Spleen (tissue), 7 donors: Measurements from ENCODE around the gene POU2AF2.
"Not testable (repeated sequence)": the region's sequence is repeated elsewhere in the genome, so short reads cannot be mapped to it uniquely, and the experiment has no call there.

Source experiments
- POLR2A ChIP-seq, 3 donors: fragments of 450-650 bp; IDR thresholded peaks; one replicate each; pipeline ENCODE4 v1.5.1; 2017; ENCODE audit warnings: antibody characterized with exemption in 3 of 3, mild to moderate bottlenecking in 1 of 3
- TF ChIP-seq, protein P1 (sequence below), 11 experiments: fragments of 200-600 bp in 7 of 11; fragments of 450-650 bp in 4 of 11; sonication (generic) in 4 of 11; IDR thresholded peaks in 8 of 11; conservative IDR thresholded peaks in 3 of 11; 1 replicate in 7 of 11; 2 replicates in 4 of 11; pipeline versions ENCODE4 v1.4.0 to v1.8.0; 2016 to 2021; ENCODE audit warnings: antibody characterized with exemption in 11 of 11, inconsistent platforms in 4 of 11, mild to moderate bottlenecking in 1 of 11
- donor health status: DM: no; HTN: no; CAD: no; lungs with moderate emphysema.
- donor health status: DM: no; HTN: no; CAD: no.
- donor health status: DM: no; HTN: no; CAD: no.

DNA sequence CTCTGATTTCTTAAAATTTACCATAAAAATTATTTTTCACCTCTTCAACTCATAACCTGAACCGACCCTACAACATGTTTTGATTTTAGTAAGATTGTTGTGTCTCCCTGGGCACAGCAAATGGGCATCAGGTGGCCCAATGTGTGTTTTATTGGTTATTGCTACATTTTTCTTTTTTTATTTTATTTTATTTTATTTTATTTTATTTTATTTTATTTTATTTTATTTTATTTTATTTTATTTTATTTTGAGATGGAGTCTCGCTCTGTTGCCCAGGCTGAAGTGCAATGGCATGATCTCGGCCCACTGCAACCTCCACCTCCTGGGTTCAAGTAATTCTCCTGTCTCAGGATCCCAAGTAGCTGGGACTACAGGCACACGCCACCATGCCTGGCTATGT lies 22.8 kb downstream of the POU2AF2 start:
- TF ChIP-seq, protein P1, sequence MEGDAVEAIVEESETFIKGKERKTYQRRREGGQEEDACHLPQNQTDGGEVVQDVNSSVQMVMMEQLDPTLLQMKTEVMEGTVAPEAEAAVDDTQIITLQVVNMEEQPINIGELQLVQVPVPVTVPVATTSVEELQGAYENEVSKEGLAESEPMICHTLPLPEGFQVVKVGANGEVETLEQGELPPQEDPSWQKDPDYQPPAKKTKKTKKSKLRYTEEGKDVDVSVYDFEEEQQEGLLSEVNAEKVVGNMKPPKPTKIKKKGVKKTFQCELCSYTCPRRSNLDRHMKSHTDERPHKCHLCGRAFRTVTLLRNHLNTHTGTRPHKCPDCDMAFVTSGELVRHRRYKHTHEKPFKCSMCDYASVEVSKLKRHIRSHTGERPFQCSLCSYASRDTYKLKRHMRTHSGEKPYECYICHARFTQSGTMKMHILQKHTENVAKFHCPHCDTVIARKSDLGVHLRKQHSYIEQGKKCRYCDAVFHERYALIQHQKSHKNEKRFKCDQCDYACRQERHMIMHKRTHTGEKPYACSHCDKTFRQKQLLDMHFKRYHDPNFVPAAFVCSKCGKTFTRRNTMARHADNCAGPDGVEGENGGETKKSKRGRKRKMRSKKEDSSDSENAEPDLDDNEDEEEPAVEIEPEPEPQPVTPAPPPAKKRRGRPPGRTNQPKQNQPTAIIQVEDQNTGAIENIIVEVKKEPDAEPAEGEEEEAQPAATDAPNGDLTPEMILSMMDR (IDR thresholded peaks at IDR 0.05 in 8 of 11, conservative IDR thresholded peaks at IDR 0.05 in 3 of 11): not testable (repeated sequence)
- TF ChIP-seq POLR2A (IDR thresholded peaks at IDR 0.05): not testable (repeated sequence)
